ENCODE data around the gene DOCK3.
A peak's percentile ranks its signal among the peaks of the same experiment; 100 is the strongest.

DOCK3 gene, protein sequence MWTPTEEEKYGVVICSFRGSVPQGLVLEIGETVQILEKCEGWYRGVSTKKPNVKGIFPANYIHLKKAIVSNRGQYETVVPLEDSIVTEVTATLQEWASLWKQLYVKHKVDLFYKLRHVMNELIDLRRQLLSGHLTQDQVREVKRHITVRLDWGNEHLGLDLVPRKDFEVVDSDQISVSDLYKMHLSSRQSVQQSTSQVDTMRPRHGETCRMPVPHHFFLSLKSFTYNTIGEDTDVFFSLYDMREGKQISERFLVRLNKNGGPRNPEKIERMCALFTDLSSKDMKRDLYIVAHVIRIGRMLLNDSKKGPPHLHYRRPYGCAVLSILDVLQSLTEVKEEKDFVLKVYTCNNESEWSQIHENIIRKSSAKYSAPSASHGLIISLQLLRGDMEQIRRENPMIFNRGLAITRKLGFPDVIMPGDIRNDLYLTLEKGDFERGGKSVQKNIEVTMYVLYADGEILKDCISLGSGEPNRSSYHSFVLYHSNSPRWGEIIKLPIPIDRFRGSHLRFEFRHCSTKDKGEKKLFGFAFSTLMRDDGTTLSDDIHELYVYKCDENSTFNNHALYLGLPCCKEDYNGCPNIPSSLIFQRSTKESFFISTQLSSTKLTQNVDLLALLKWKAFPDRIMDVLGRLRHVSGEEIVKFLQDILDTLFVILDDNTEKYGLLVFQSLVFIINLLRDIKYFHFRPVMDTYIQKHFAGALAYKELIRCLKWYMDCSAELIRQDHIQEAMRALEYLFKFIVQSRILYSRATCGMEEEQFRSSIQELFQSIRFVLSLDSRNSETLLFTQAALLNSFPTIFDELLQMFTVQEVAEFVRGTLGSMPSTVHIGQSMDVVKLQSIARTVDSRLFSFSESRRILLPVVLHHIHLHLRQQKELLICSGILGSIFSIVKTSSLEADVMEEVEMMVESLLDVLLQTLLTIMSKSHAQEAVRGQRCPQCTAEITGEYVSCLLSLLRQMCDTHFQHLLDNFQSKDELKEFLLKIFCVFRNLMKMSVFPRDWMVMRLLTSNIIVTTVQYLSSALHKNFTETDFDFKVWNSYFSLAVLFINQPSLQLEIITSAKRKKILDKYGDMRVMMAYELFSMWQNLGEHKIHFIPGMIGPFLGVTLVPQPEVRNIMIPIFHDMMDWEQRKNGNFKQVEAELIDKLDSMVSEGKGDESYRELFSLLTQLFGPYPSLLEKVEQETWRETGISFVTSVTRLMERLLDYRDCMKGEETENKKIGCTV (N-terminal part only)

DNA sequence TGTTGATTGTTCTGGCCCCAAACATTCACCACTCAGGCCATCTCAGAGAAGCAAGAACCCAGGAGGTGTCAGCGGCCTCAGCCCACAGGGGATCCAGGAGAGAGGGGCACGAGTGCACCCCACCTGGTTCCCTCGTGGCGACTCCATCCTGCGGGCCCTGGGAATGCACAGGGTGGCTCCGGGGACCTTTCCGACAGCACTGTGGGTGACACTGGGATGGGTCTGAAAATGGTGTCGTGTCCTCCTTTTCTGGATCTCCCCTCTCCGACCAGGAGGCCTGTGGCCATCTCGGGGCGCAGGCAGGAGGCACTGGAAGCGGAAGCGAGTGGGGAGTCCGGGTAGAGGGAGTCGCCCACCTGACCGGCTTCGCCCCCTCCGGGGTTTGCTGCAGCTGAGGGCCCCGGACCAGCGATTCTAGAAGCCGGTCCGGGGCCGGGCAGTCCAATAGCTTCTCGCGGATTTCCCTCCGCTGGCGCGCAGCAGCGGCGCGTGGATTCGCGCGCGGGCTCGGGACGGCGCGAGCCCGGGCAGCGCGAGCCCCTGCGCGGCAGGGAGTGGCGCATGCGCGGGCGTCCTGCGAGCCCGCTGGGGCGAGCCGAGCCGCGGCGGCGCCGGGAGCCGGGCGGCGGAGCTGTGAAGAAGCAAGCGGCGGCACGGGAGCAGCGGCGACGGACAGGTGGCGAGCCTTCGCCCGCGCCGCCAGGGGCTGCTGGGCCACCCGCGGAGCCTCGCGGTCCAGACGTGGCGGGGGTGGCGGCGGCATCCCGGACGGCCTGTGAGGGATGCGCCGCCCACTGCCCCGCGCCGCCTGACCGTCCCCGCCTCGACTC, at the start of gene DOCK3:
TSS of gene DOCK3 (plus strand) at position 579 of the 830 bp plus-strand sequence. CDS start 337 bp downstream, outside the sequence.
- no peak for DNase-seq

- DNase-seq = no peak
Observed at GRCh38 chr3:50625231-50626182, 49.2 kb upstream of the DOCK3 start.

DNA sequence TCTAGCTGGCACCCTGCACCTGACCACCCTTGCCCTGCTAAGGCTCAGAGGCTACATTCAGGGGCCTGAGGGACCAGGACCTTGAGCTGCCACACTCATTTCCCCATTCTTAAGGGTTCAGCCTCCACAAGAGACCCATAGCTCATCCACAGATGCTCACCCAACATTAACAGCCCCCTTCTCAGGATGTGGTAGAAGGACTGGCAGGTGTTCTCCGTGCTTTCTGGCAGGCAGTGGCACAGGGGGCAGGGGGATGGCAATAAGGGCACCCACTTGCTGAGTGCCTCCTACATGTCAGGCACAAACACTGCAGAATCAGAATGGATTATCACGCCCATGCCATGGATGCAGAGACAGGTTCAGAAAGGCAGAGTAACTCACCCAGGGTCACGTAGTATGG, 48.3 kb upstream of the DOCK3 start:
- no peak for DNase-seq

DNA sequence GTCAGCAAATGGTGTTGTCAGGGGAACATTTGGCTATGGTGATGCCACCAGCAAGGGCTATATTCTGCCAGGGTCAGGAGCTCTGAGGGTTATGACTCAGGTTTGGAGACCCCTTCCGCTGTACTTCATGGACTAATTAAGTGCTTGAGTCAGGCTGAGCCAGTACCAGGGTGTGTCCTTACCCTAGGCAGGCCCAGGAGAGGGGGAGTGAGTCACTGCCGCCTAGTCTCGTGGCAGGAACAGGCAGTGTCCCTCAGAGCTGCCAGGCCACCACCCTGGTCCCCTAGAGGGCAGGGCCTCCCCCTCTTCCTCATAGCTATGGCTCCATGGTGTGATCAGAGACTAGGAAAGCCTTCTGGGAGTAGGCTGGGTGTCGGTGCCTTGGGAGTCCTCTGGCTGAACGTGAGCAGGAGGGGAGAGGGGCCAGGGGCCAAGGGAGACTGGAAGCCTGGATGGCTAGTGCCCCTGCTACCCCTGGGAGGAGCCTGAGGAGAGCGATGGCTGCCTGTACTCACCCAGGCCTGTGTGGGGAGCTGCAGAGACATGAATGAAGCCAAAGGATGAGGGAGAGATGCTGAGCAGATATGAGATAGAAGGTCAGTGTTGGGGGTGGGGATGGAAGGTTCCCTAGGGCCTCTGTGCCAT, 47.2 kb upstream of the DOCK3 start:
- DNase-seq = no peak

GRCh38 chr3:50628601-50629000, 46.1 kb upstream of the DOCK3 start:
- DNase-seq = no peak

GRCh38 chr3:50630394-50630793, 44.3 kb upstream of the DOCK3 start:
- DNase-seq = no peak

DNA sequence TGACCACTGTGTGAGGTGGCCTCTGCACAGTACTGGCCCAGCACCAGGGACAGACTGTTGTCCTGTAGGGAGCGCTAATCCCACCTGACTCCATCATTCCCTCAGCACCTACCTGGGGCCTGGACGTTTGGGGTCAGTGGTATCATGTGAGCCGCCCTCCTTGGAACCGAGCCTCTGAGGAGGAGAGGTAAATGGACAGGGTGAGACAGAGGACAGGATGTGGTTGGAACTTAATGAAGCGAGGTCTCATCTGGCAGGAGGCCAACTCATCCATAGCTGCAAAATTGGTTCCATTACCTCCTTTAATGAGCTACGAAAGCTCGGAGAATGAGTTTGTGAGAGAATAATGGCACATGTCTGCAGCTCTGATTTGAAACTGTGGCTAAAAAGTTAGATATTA, 43.9 kb upstream of the DOCK3 start:
- peak; percentile 57 for DNase-seq

DNA sequence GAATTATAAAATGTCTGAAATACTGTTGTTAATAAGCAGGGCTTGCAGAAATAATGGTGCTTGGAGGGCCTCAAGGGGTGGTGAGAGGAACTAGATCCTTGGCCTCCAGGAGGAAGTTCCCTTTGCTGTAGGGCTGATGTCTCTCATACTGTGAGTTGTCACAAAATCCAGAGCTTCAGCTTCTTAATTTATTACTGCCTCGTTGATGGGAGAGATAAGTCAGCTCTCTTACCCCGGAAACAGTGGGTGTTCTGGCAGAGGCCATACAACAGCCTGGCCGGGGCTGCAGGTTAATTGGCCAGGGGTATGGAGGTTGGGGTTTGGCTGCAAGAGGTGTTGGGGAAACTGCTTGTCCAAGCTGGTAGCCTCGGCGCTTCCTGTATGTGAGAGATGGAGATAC, 42.3 kb upstream of the DOCK3 start:
- no peak for DNase-seq

DNA sequence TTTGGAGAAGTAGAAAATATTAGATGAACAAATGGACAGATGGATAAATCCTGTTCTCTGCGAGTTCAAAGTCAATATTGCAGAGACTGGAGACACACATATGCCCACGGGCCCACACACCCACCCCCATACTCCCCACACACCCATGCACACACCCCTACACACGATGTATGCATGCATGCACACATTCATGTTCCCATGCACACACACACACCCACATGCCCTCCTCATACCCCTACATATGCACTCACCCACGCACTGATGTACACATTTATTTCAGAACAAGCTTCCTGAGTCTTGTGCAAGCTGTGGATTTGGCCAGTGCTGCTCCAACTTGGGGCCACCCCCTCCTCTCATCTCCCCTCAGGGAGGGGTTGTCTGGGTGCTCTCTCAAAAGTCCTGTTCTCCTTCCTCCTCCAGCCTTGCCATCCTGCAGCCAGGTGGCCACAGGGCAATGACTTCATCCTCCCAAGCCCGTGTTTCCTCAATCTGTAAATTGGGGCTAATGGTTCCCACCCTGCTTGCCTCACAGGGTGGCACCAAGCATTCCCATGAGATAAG, 41.4 kb upstream of the DOCK3 start:
- DNase-seq = no peak

- DNase-seq = no peak
Observed at GRCh38 chr3:50635066-50635465, 39.7 kb upstream of the DOCK3 start.

GRCh38 chr3:50637011-50637410, 37.7 kb upstream of the DOCK3 start:
- DNase-seq = no peak

DNA sequence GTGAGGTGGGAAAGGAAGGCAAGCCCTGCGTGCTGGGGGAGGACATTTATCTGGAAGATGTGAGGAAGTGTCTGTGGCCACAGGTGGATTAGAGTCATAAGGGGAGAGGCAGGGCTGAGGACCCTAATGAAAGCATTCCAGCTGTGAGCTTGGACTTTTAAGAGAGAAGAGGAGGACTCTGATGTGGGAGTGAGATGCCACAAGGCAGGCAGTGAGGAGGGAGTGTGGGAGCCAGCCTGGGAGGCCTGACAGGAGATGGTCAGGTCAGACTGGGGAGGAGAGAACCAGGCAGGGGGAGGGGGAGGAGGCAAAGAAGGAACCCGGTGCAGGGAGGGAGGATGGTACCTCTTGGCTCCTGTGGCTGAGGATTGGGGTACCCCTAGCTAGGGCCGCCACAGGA, 36.8 kb upstream of the DOCK3 start:
- no peak for DNase-seq

GRCh38 chr3:50639055-50639494, 35.7 kb upstream of the DOCK3 start:
- DNase-seq = no peak

- no peak for DNase-seq
Observed at GRCh38 chr3:50642382-50642781, 32.3 kb upstream of the DOCK3 start.

DNA sequence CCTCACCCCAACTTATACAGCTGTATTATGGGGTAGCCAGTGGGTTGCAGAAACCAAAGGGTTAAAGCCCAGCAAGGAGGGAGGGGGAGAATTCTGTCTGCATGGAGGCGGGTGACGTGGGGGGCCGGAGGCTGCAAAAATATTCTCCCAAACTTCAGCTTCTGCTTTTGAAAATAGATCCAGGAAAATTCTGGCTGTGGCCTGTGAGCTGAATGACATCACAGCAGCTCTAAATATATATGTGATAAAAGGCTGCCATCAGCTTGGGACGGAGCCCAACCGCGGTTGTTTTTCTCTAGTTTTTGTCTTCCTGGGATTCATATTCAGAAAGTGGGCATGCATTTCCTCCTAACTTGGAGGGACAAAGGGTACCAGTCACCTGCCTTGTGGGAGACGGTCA, 30.2 kb upstream of the DOCK3 start:
- no peak for DNase-seq

- DNase-seq = no peak
Observed at GRCh38 chr3:50645378-50645777, 29.3 kb upstream of the DOCK3 start.

- DNase-seq = no peak
Observed at GRCh38 chr3:50648313-50648712, 26.4 kb upstream of the DOCK3 start.

- DNase-seq = no peak
Observed at GRCh38 chr3:50648944-50649343, 25.8 kb upstream of the DOCK3 start.

GRCh38 chr3:50649451-50649931, 25.2 kb upstream of the DOCK3 start:
- no peak for DNase-seq

- no peak for DNase-seq
Observed at GRCh38 chr3:50650018-50650417, 24.7 kb upstream of the DOCK3 start.
